Activated naive CD4-positive, alpha-beta T cell treated with anti-CD3 and anti-CD28 coated beads, Interleukin-2, amount 50 U/mL, for 16 hours (primary cell): ENCODE results near the gene EFCAB6.
"Not testable (repeated sequence)": the region's sequence is repeated elsewhere in the genome, so short reads cannot be mapped to it uniquely, and the experiment has no call there.

Source experiments
- DNase-seq: peaks from one replicate; pipeline ENCODE4 v3.0.0-alpha.2; 2020

Gene EFCAB6

GRCh38 chr22:43704051-43704450 is 108.1 kb downstream of the EFCAB6 start:
- DNase-seq = no peak

- DNase-seq = no peak
Measured at GRCh38 chr22:43698403-43698802, 113.7 kb downstream of the EFCAB6 start.

GRCh38 chr22:43697894-43698293 is 114.2 kb downstream of the EFCAB6 start:
- DNase-seq = no peak

- DNase-seq = no peak
Measured at GRCh38 chr22:43693249-43693648, 118.9 kb downstream of the EFCAB6 start.

GRCh38 chr22:43689356-43689755 is 122.7 kb downstream of the EFCAB6 start:
- no peak for DNase-seq

GRCh38 chr22:43682851-43683250 is 129.3 kb downstream of the EFCAB6 start:
- DNase-seq = no peak

GRCh38 chr22:43681731-43682360 is 130.3 kb downstream of the EFCAB6 start:
- no peak for DNase-seq

- DNase-seq = no peak
Measured at GRCh38 chr22:43670513-43670912, 141.6 kb downstream of the EFCAB6 start.

GRCh38 chr22:43669190-43669589 is 142.9 kb downstream of the EFCAB6 start:
- no peak for DNase-seq

- DNase-seq = no peak
Measured at GRCh38 chr22:43667656-43668055, 144.4 kb downstream of the EFCAB6 start.

GRCh38 chr22:43666457-43666856 is 145.6 kb downstream of the EFCAB6 start:
- no peak for DNase-seq

GRCh38 chr22:43658823-43659222 is 153.3 kb downstream of the EFCAB6 start:
- DNase-seq = no peak

- not testable (repeated sequence) for DNase-seq
Measured at GRCh38 chr22:43656581-43656980, 155.5 kb downstream of the EFCAB6 start.

GRCh38 chr22:43654271-43654670 is 157.8 kb downstream of the EFCAB6 start:
- DNase-seq = no peak

- DNase-seq = no peak
Measured at GRCh38 chr22:43652845-43653244, 159.3 kb downstream of the EFCAB6 start.

GRCh38 chr22:43643387-43643786 is 168.7 kb downstream of the EFCAB6 start:
- no peak for DNase-seq

GRCh38 chr22:43642319-43643206 is 169.5 kb downstream of the EFCAB6 start:
- DNase-seq = no peak

- DNase-seq = no peak
Measured at GRCh38 chr22:43639228-43639948, 172.7 kb downstream of the EFCAB6 start.

GRCh38 chr22:43637275-43638260 is 174.5 kb downstream of the EFCAB6 start:
- DNase-seq = no peak

- no peak for DNase-seq
Measured at GRCh38 chr22:43636086-43636485, 176.0 kb downstream of the EFCAB6 start.

- no peak for DNase-seq
Measured at GRCh38 chr22:43635101-43635500, 177.0 kb downstream of the EFCAB6 start.

GRCh38 chr22:43634316-43634715 is 177.8 kb downstream of the EFCAB6 start:
- no peak for DNase-seq
